ENCODE measurements around the gene YBEY. TPM values are rescaled to one million over a fixed set of nuclear protein-coding genes. Genes with fewer than 3 reads are reported as not detected.

Gene YBEY
- total RNA-seq, 3 donors from 2014 or later: 10.5 to 20.8 (median 17.1) TPM

DNA sequence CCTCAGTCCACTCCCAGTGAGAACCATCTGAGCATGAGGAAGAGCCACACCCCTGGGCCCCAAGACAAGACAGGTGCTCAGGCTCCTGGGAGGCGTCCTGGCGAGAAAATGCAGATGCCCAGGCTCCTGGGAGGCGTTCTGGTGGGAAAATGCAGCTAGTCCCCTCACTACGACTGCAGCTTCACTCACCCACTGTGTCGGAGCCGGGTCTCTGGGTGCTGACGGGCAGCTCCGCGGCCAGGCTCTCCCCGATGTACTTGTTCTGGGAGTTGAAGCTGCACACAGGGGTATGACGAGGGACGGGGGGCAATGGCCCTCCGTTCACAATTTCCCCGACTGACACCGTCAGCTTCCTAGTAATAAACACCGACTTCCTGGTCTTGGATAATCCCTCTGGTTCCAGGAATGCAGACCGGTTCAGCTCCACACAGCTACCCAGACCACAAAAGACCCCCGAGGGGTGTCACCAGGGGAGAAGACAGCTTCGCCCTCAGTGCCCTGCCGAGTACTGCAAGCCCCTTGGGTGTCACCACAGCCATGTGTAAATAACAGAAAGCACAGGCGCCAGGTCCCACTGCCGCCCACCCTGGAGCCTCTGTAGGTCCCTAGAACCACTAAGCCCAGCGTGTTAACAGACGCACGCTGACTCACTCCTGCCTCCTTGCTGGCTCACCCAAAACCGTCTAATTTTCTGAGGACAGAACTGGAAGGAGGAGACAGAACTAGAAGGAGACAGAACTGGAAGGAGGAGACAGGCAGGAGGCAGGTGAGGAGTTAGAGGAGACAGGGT, 20.2 kb upstream of the YBEY start:
- no peak for ATAC-seq
- Histone ChIP-seq H3K9me3 (no peaks in the 10 kb centered on the region), H3K36me3 (ENCODE audit: low read depth) (peaks cover 11% of the 10 kb centered on the region), H3K4me3 (no peak overlapping the region), H3K4me1 (ENCODE audit: low read depth) (no peaks in the 10 kb centered on the region)
- no peak for TF ChIP-seq CTCF (IDR thresholded peaks at IDR 0.05)
- DNase-seq: no peak
- intact Hi-C loops (cut with DNase I, micrococcal nuclease): no loop called here

GRCh38 chr21:46266946-46267345, 19.2 kb upstream of the YBEY start:
- no peaks in the 10 kb centered on the region for H3K9me3 ChIP-seq
- H3K4me3 ChIP-seq: no peak overlapping the region
- DNase-seq: no peak
- no peak for ATAC-seq
- no peaks in the 10 kb centered on the region for H3K4me1 ChIP-seq (ENCODE audit: low read depth)
- intact Hi-C loops (cut with DNase I, micrococcal nuclease): no loop called here
- H3K36me3 ChIP-seq (ENCODE audit: low read depth): peaks cover 11% of the 10 kb centered on the region
- no peak for TF ChIP-seq CTCF (IDR thresholded peaks at IDR 0.05)

DNA sequence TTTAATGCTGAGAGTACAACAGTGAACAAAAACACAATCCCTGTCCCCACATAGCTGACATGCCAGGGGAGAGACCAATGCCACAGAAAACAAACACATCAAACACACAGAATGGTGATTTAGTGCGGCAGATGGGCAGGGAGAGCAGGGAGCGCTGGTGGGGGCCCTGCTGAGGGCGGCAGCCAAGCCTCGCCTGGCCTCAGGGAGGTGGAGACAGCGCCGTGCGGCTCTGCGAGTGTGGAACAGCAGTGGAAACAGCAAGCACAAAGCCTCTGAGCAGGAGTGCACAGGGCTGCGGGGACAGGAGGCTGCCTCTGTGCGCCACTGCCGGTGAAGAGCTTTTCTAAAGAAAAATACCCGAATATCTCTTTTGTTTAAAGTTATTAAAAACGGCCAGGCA, 17.8 kb upstream of the YBEY start:
- intact Hi-C loops (cut with DNase I, micrococcal nuclease): no loop called here
- ATAC-seq: no peak
- TF ChIP-seq CTCF (IDR thresholded peaks at IDR 0.05): no peak

GRCh38 chr21:46269466-46269865, 16.7 kb upstream of the YBEY start:
- Histone ChIP-seq H3K4me3 (no peak overlapping the region), H3K36me3 (ENCODE audit: low read depth) (peaks cover 17% of the 10 kb centered on the region), H3K4me1 (ENCODE audit: low read depth) (no peaks in the 10 kb centered on the region), H3K9me3 (no peaks in the 10 kb centered on the region)
- intact Hi-C loops (cut with DNase I, micrococcal nuclease): no loop called here
- no peak for TF ChIP-seq CTCF (IDR thresholded peaks at IDR 0.05)
- DNase-seq (no peak), ATAC-seq (no peak)

More for the DNA sequence above, 17.8 kb upstream of the YBEY start:
- DNase-seq: no peak
- Histone ChIP-seq H3K4me3 (no peak overlapping the region), H3K36me3 (ENCODE audit: low read depth) (peaks cover 13% of the 10 kb centered on the region), H3K9me3 (no peaks in the 10 kb centered on the region), H3K4me1 (ENCODE audit: low read depth) (no peaks in the 10 kb centered on the region)

GRCh38 chr21:46273341-46273740, 12.8 kb upstream of the YBEY start:
- no peaks in the 10 kb centered on the region for H3K9me3 ChIP-seq
- intact Hi-C loops (cut with DNase I, micrococcal nuclease): no loop called here
- no peak for TF ChIP-seq CTCF (IDR thresholded peaks at IDR 0.05)
- peaks cover 9% of the 10 kb centered on the region for H3K36me3 ChIP-seq (ENCODE audit: low read depth)
- no peaks in the 10 kb centered on the region for H3K4me1 ChIP-seq (ENCODE audit: low read depth)
- ATAC-seq (no peak), DNase-seq (no peak)
- no peak overlapping the region for H3K4me3 ChIP-seq

Data from mucosa of descending colon (tissue), 3 donors.